Astrocyte (in vitro differentiated cells and primary cell): ENCODE measurements around the gene LEMD2. TPM values are rescaled to one million over a fixed set of nuclear protein-coding genes. Genes with fewer than 3 reads are reported as not detected.
A peak's percentile ranks its signal among the peaks of the same experiment; 100 is the strongest.

Experiments
- DNase-seq: peaks from one replicate; pipeline ENCODE4 v3.0.0-alpha.2; 2010; ENCODE audit warnings: low read depth
- FAIRE-seq: peaks from 2 replicates; lab custom pipeline; 2011; peaks lifted over from hg19 to GRCh38; lab: Jason Lieb, UNC
- H2AFZ ChIP-seq: 2 replicates; pipeline ENCODE4 v1.6.0; 2012; ENCODE audit warnings: low read depth, low read length, inconsistent platforms
- H3K27ac ChIP-seq: 2 replicates; pipeline ENCODE4 v1.5.1; 2011; ENCODE audit warnings: low read depth, low read length, inconsistent platforms
- H3K27me3 ChIP-seq: 2 replicates; pipeline ENCODE4 v1.6.0; 2011; ENCODE audit warnings: low read length, inconsistent platforms; ENCODE audit not compliant: insufficient read depth
- H3K36me3 ChIP-seq: 2 replicates; pipeline ENCODE4 v1.5.1; 2011; ENCODE audit warnings: low read length, inconsistent platforms; ENCODE audit not compliant: insufficient read depth
- H3K4me1 ChIP-seq: 2 replicates; pipeline ENCODE4 v1.5.1; 2011; ENCODE audit warnings: low read length, inconsistent platforms; ENCODE audit not compliant: insufficient read depth
- H3K4me2 ChIP-seq: 2 replicates; pipeline ENCODE4 v1.6.0; 2012; ENCODE audit warnings: low read length, inconsistent platforms
- H3K4me3 ChIP-seq: 2 replicates; pipeline ENCODE4 v1.5.1; 2011; ENCODE audit warnings: low read depth, mild to moderate bottlenecking, low read length, inconsistent platforms; ENCODE audit not compliant: insufficient read depth
- H3K79me2 ChIP-seq: 2 replicates; pipeline ENCODE4 v1.6.0; 2012; ENCODE audit warnings: mild to moderate bottlenecking, low read length, inconsistent platforms; ENCODE audit not compliant: insufficient read depth
- H3K9ac ChIP-seq: 2 replicates; pipeline ENCODE4 v1.6.0; 2012; ENCODE audit warnings: mild to moderate bottlenecking, low read length, inconsistent platforms
- H3K9me3 ChIP-seq: 2 replicates; pipeline ENCODE4 v1.5.1; 2012; ENCODE audit warnings: low read depth, mild to moderate bottlenecking, low read length, inconsistent platforms; ENCODE audit not compliant: insufficient read depth
- H4K20me1 ChIP-seq: 2 replicates; pipeline ENCODE4 v1.6.0; 2012; ENCODE audit warnings: low read length, inconsistent platforms; ENCODE audit not compliant: insufficient read depth
- H3K27ac Mint-ChIP-seq: one replicate; pipeline ENCODE4 v1.8.0; 2021; ENCODE audit warnings: mild to moderate bottlenecking, mixed read lengths; ENCODE audit not compliant: unreplicated experiment
- H3K27me3 Mint-ChIP-seq: one replicate; pipeline ENCODE4 v1.8.0; 2021; ENCODE audit warnings: low read depth, mixed read lengths; ENCODE audit not compliant: unreplicated experiment
- H3K36me3 Mint-ChIP-seq: one replicate; pipeline ENCODE4 v1.8.0; 2021; ENCODE audit warnings: low read depth, mixed read lengths; ENCODE audit not compliant: unreplicated experiment
- H3K4me1 Mint-ChIP-seq: one replicate; pipeline ENCODE4 v1.8.0; 2021; ENCODE audit warnings: low read depth, mixed read lengths; ENCODE audit not compliant: unreplicated experiment
- H3K4me3 Mint-ChIP-seq: one replicate; pipeline ENCODE4 v1.8.0; 2021; ENCODE audit warnings: mild to moderate bottlenecking, moderate library complexity, mixed read lengths; ENCODE audit not compliant: unreplicated experiment
- H3K9me3 Mint-ChIP-seq: one replicate; pipeline ENCODE4 v1.8.0; 2021; ENCODE audit warnings: mild to moderate bottlenecking, mixed read lengths; ENCODE audit not compliant: unreplicated experiment
- EZH2 ChIP-seq: IDR thresholded peaks from 2 replicates; pipeline ENCODE4 v1.6.1; 2012; ENCODE audit warnings: mild to moderate bottlenecking, low read length, inconsistent platforms; ENCODE audit not compliant: insufficient read depth
- total RNA-seq: library from RNA; stranded (reverse); gene quantifications from 2 replicates; pipeline ENCODE4 v1.2.1, GENCODE V29; 2021
- TF ChIP-seq, protein P1 (sequence below): IDR thresholded peaks from 2 replicates; pipeline ENCODE4 v1.5.1; 2011; ENCODE audit warnings: low read depth, mild to moderate bottlenecking, inconsistent platforms, low read length, moderate library complexity; ENCODE audit not compliant: insufficient read depth

The LEMD2 gene
- total RNA-seq, 1 donor from 2014 or later = 62.2 TPM

DNA sequence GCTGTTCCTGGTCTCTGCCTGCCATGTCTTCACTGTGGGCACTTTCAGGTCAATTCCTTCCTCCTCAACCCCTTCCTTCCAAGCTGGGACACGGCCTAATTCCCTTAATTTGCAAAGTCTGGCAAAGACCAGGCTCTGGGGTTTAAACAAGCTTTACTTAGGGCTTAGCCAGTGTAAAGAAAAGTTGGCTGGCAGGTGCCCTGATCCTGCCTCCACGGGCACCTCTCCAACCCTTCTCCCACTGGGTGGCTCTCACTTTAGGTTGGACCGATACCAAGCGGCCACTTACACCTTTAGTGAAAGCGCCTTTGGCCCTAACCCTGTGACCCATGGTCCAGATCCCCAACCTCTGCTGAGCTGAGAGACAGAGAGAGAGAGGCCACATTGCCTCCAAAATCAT is 28.6 kb upstream of the LEMD2 start:
- Histone ChIP-seq H3K4me2 (no peak overlapping the region), H3K36me3 (no peaks in the 10 kb centered on the region), H3K27ac (no peak overlapping the region), H3K4me1 (no peaks in the 10 kb centered on the region), H3K79me2 (no peaks in the 10 kb centered on the region), H3K27me3 (peaks cover 11% of the 10 kb centered on the region), H2AFZ (no peak overlapping the region), H3K9ac (no peak overlapping the region), H3K4me3 (no peak overlapping the region), H4K20me1 (no peaks in the 10 kb centered on the region), H3K9me3 (no peaks in the 10 kb centered on the region)
- Mint-ChIP-seq H3K27ac (peak overlapping the region; percentile 18), H3K4me1 (no peaks in the 10 kb centered on the region), H3K27me3 (peaks cover 46% of the 10 kb centered on the region), H3K36me3 (no peaks in the 10 kb centered on the region), H3K4me3 (no peak overlapping the region), H3K9me3 (no peaks in the 10 kb centered on the region)
- FAIRE-seq (no peak), DNase-seq (no peak)
- TF ChIP-seq, protein P1, sequence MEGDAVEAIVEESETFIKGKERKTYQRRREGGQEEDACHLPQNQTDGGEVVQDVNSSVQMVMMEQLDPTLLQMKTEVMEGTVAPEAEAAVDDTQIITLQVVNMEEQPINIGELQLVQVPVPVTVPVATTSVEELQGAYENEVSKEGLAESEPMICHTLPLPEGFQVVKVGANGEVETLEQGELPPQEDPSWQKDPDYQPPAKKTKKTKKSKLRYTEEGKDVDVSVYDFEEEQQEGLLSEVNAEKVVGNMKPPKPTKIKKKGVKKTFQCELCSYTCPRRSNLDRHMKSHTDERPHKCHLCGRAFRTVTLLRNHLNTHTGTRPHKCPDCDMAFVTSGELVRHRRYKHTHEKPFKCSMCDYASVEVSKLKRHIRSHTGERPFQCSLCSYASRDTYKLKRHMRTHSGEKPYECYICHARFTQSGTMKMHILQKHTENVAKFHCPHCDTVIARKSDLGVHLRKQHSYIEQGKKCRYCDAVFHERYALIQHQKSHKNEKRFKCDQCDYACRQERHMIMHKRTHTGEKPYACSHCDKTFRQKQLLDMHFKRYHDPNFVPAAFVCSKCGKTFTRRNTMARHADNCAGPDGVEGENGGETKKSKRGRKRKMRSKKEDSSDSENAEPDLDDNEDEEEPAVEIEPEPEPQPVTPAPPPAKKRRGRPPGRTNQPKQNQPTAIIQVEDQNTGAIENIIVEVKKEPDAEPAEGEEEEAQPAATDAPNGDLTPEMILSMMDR = no peak
- no peak for TF ChIP-seq EZH2

DNA sequence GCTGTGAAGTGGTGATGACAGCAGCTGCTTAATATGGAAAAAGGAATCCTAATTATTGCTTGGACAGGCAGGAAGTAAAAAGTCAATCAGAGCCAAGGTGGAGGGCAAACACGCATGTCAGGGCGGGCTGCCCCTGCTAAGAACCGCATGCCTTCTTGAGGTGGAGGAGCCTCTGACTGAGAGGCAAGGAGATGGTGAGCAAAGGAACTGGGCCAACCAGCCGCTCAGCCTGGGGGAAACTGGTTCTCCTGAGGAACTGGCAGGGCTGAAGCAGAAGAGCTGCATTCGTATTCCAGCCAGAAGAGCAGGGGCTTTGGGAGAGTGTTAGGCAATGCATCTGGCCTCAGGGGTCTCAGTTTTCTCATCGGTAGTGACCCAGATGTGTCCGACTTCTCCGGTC is 28.0 kb upstream of the LEMD2 start:
- Histone ChIP-seq H3K79me2 (no peaks in the 10 kb centered on the region), H3K36me3 (no peaks in the 10 kb centered on the region), H3K9ac (no peak overlapping the region), H4K20me1 (no peaks in the 10 kb centered on the region), H3K4me3 (no peak overlapping the region), H2AFZ (no peak overlapping the region), H3K4me1 (no peaks in the 10 kb centered on the region), H3K27me3 (peaks cover 11% of the 10 kb centered on the region), H3K9me3 (no peaks in the 10 kb centered on the region), H3K27ac (no peak overlapping the region), H3K4me2 (no peak overlapping the region)
- Mint-ChIP-seq H3K27me3 (peaks cover 41% of the 10 kb centered on the region), H3K9me3 (no peaks in the 10 kb centered on the region), H3K4me3 (no peak overlapping the region), H3K4me1 (no peaks in the 10 kb centered on the region), H3K36me3 (no peaks in the 10 kb centered on the region), H3K27ac (no peak overlapping the region)
- DNase-seq (no peak), FAIRE-seq (no peak)
- TF ChIP-seq EZH2 = no peak
- TF ChIP-seq, protein P1 = no peak

DNA sequence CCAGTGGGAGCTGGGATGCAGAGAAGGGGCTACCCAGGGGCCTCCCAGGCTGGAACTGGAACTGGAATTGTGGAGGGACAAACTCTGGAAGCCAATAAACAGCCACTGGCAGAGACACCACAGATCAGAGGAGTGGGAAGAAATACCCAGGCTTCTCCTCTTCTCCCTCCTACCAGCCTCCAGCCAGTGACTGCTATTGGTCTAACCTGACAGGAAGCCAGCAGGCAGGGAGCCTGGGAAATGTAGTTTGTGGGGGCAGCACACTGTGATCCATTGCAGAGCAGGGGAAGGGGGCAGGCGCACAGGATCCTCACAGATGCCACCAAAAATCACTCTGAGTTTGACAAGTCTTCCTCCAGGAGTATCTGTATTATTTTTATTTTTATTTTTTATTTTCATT is 26.9 kb upstream of the LEMD2 start:
- Histone ChIP-seq H2AFZ (no peak overlapping the region), H3K79me2 (no peaks in the 10 kb centered on the region), H3K36me3 (no peaks in the 10 kb centered on the region), H3K27me3 (peaks cover 18% of the 10 kb centered on the region), H3K27ac (no peak overlapping the region), H3K9me3 (no peaks in the 10 kb centered on the region), H3K4me3 (no peak overlapping the region), H3K4me2 (no peak overlapping the region), H3K9ac (no peak overlapping the region), H4K20me1 (no peaks in the 10 kb centered on the region), H3K4me1 (no peaks in the 10 kb centered on the region)
- Mint-ChIP-seq H3K27me3 (peaks cover 37% of the 10 kb centered on the region), H3K36me3 (no peaks in the 10 kb centered on the region), H3K4me3 (no peak overlapping the region), H3K27ac (no peak overlapping the region), H3K4me1 (peaks cover 7% of the 10 kb centered on the region), H3K9me3 (no peaks in the 10 kb centered on the region)
- DNase-seq (no peak), FAIRE-seq (no peak)
- TF ChIP-seq, protein P1 = no peak
- no peak for TF ChIP-seq EZH2
